DMS53 (cell line): ENCODE results near the gene GSTP1.
"Not testable (repeated sequence)": the region's sequence is repeated elsewhere in the genome, so short reads cannot be mapped to it uniquely, and the experiment has no call there.

ENCODE experiments used
- DNase-seq: peaks from one replicate; lab custom pipeline; 2025; lab: John Stamatoyannopoulos, UW

GSTP1 gene

GRCh38 chr11:67614730-67615714 is 31.4 kb downstream of the GSTP1 start:
- DNase-seq: peak; percentile 87

GRCh38 chr11:67615728-67616430 is 32.3 kb downstream of the GSTP1 start:
- DNase-seq: no peak

- DNase-seq: peak; percentile 40
Measured at GRCh38 chr11:67616431-67617242, 33.0 kb downstream of the GSTP1 start.

- no peak for DNase-seq
Measured at GRCh38 chr11:67617243-67617953, 33.8 kb downstream of the GSTP1 start.

GRCh38 chr11:67618901-67619659 is 35.5 kb downstream of the GSTP1 start:
- not testable (repeated sequence) for DNase-seq

GRCh38 chr11:67619683-67620618 is 36.3 kb downstream of the GSTP1 start:
- peak; percentile 45 for DNase-seq

GRCh38 chr11:67620621-67621020 is 37.0 kb downstream of the GSTP1 start:
- DNase-seq: peak; percentile 47

- DNase-seq: not testable (repeated sequence)
Measured at GRCh38 chr11:67621928-67622327, 38.3 kb downstream of the GSTP1 start.

- not testable (repeated sequence) for DNase-seq
Measured at GRCh38 chr11:67622905-67623304, 39.3 kb downstream of the GSTP1 start.

- not testable (repeated sequence) for DNase-seq
Measured at GRCh38 chr11:67623795-67624194, 40.2 kb downstream of the GSTP1 start.

- not testable (repeated sequence) for DNase-seq
Measured at GRCh38 chr11:67626131-67626833, 42.7 kb downstream of the GSTP1 start.

- DNase-seq: no peak
Measured at GRCh38 chr11:67626970-67627369, 43.4 kb downstream of the GSTP1 start.

GRCh38 chr11:67627441-67627811 is 43.8 kb downstream of the GSTP1 start:
- no peak for DNase-seq

- DNase-seq: no peak
Measured at GRCh38 chr11:67627812-67628624, 44.4 kb downstream of the GSTP1 start.

- peak; percentile 55 for DNase-seq
Measured at GRCh38 chr11:67628710-67629385, 45.2 kb downstream of the GSTP1 start.

- DNase-seq: peak; percentile 96
Measured at GRCh38 chr11:67629386-67630227, 46.0 kb downstream of the GSTP1 start, which contains the start of gene NUDT8. Gene NUDT8, minus strand, starts transcription at chr11:67629937. Its CDS starts 26 bp downstream, at chr11:67629911.
